Activated CD8-positive, alpha-beta memory T cell treated with anti-CD3 and anti-CD28 coated beads, Interleukin-2, amount 10 ng/mL, durations not matched to agents 7 days and 5 days (primary cell): ENCODE measurements around the gene OTOG. TPM values are rescaled to one million over a fixed set of nuclear protein-coding genes. Genes with fewer than 3 reads are reported as not detected.

ENCODE experiments used
- ATAC-seq: fragments of 150-1000 bp; cut with Tn5 transposase; one replicate; pipeline ENCODE4 v1.10.0; 2021; ENCODE audit warnings: moderate library complexity
- CTCF ChIA-PET: fragments of 350-600 bp; sonication (Branson Sonifier 250); formaldehyde crosslinking; loops from one replicate; lab custom pipeline; 2021; ENCODE audit warnings: antibody characterized with exemption; lab: Charles Lee
- DNase-seq: peaks from one replicate; pipeline ENCODE4 v3.0.0-alpha.2; 2020
- H3K27ac Mint-ChIP-seq: one replicate; pipeline ENCODE4 v1.8.0; 2021; ENCODE audit warnings: mild to moderate bottlenecking, mixed read lengths
- H3K27me3 Mint-ChIP-seq: one replicate; pipeline ENCODE4 v1.8.0; 2021; ENCODE audit warnings: mixed read lengths
- H3K36me3 Mint-ChIP-seq: one replicate; pipeline ENCODE4 v1.8.0; 2021; ENCODE audit warnings: mild to moderate bottlenecking, mixed read lengths
- H3K4me1 Mint-ChIP-seq: one replicate; pipeline ENCODE4 v1.8.0; 2021; ENCODE audit warnings: mixed read lengths
- H3K4me3 Mint-ChIP-seq: one replicate; pipeline ENCODE4 v1.8.0; 2021; ENCODE audit warnings: mild to moderate bottlenecking, moderate library complexity, mixed read lengths
- H3K9me3 Mint-ChIP-seq: one replicate; pipeline ENCODE4 v1.8.0; 2022; ENCODE audit warnings: low read depth, mixed read lengths
- total RNA-seq, 2 experiments: library from RNA; stranded (reverse); gene quantifications; one replicate each; pipeline ENCODE4 v1.2.3, GENCODE V29; 2021

The OTOG gene
- total RNA-seq, 2 experiments from 2014 or later = not detected

- no peak for ATAC-seq
- Mint-ChIP-seq H3K27ac (no peak overlapping the region), H3K4me3 (no peak overlapping the region), H3K4me1 (peaks cover 3% of the 10 kb centered on the region), H3K27me3 (peaks cover 3% of the 10 kb centered on the region), H3K36me3 (no peaks in the 10 kb centered on the region), H3K9me3 (no peaks in the 10 kb centered on the region)
- CTCF ChIA-PET = no interaction called here
- DNase-seq = no peak
These were observed 14.5 kb downstream of the OTOG start for GRCh38 chr11:17561526-17561925.

- Mint-ChIP-seq H3K4me1 (peaks cover 3% of the 10 kb centered on the region), H3K27me3 (peaks cover 8% of the 10 kb centered on the region), H3K36me3 (no peaks in the 10 kb centered on the region), H3K27ac (no peak overlapping the region), H3K4me3 (no peak overlapping the region), H3K9me3 (no peaks in the 10 kb centered on the region)
- ATAC-seq = no peak
- CTCF ChIA-PET = no interaction called here
- DNase-seq = no peak
These were observed 16.2 kb downstream of the OTOG start for GRCh38 chr11:17563231-17563646.

- DNase-seq = no peak
- Mint-ChIP-seq H3K4me1 (peaks cover 9% of the 10 kb centered on the region), H3K27me3 (peaks cover 8% of the 10 kb centered on the region), H3K9me3 (no peaks in the 10 kb centered on the region), H3K36me3 (no peaks in the 10 kb centered on the region), H3K4me3 (no peak overlapping the region), H3K27ac (no peak overlapping the region)
- ATAC-seq = no peak
- CTCF ChIA-PET = interaction anchor here (1.4 kb wide), 1 partner anchor 11 kb away, joined by 3 read pairs; no protein-coding TSS in a partner anchor
These were observed 17.1 kb downstream of the OTOG start for GRCh38 chr11:17563961-17564686.

GRCh38 chr11:17564687-17565042 is 17.6 kb downstream of the OTOG start:
- H3K36me3 Mint-ChIP-seq = no peaks in the 10 kb centered on the region
- H3K27me3 Mint-ChIP-seq = peaks cover 10% of the 10 kb centered on the region
- no peaks in the 10 kb centered on the region for H3K9me3 Mint-ChIP-seq
- no peak overlapping the region for H3K4me3 Mint-ChIP-seq
- CTCF ChIA-PET = interaction anchor here (1.4 kb wide), 1 partner anchor 12 kb away, joined by 3 read pairs; no protein-coding TSS in a partner anchor
- H3K27ac Mint-ChIP-seq = no peak overlapping the region
- ATAC-seq (no peak), DNase-seq (no peak)
- peaks cover 9% of the 10 kb centered on the region for H3K4me1 Mint-ChIP-seq

- Mint-ChIP-seq H3K4me3 (no peak overlapping the region), H3K4me1 (peaks cover 6% of the 10 kb centered on the region), H3K9me3 (no peaks in the 10 kb centered on the region), H3K27me3 (peaks cover 9% of the 10 kb centered on the region), H3K27ac (no peak overlapping the region), H3K36me3 (no peaks in the 10 kb centered on the region)
- CTCF ChIA-PET = no interaction called here
- ATAC-seq (no peak), DNase-seq (no peak)
These were observed 21.9 kb downstream of the OTOG start for GRCh38 chr11:17568944-17569343.

GRCh38 chr11:17570034-17570433 is 23.0 kb downstream of the OTOG start:
- Mint-ChIP-seq H3K9me3 (no peaks in the 10 kb centered on the region), H3K27ac (no peak overlapping the region), H3K4me3 (no peak overlapping the region), H3K36me3 (no peaks in the 10 kb centered on the region), H3K4me1 (peaks cover 6% of the 10 kb centered on the region), H3K27me3 (peaks cover 9% of the 10 kb centered on the region)
- CTCF ChIA-PET = no interaction called here
- no peak for DNase-seq
- no peak for ATAC-seq

- Mint-ChIP-seq H3K27ac (no peak overlapping the region), H3K9me3 (no peaks in the 10 kb centered on the region), H3K4me1 (peaks cover 6% of the 10 kb centered on the region), H3K27me3 (peaks cover 9% of the 10 kb centered on the region), H3K4me3 (no peak overlapping the region), H3K36me3 (no peaks in the 10 kb centered on the region)
- CTCF ChIA-PET = no interaction called here
- DNase-seq = no peak
- ATAC-seq = no peak
These were observed 24.6 kb downstream of the OTOG start for GRCh38 chr11:17571431-17572358.

- Mint-ChIP-seq H3K4me3 (no peak overlapping the region), H3K9me3 (no peaks in the 10 kb centered on the region), H3K27me3 (peaks cover 7% of the 10 kb centered on the region), H3K27ac (no peak overlapping the region), H3K36me3 (no peaks in the 10 kb centered on the region), H3K4me1 (peaks cover 6% of the 10 kb centered on the region)
- ATAC-seq (no peak), DNase-seq (no peak)
- CTCF ChIA-PET = no interaction called here
These were observed 25.3 kb downstream of the OTOG start for GRCh38 chr11:17572359-17572690.

- no peaks in the 10 kb centered on the region for H3K36me3 Mint-ChIP-seq
- no peak overlapping the region for H3K4me3 Mint-ChIP-seq
- DNase-seq (no peak), ATAC-seq (no peak)
- CTCF ChIA-PET = no interaction called here
- no peaks in the 10 kb centered on the region for H3K9me3 Mint-ChIP-seq
- peaks cover 4% of the 10 kb centered on the region for H3K27me3 Mint-ChIP-seq
- no peak overlapping the region for H3K27ac Mint-ChIP-seq
- H3K4me1 Mint-ChIP-seq = peaks cover 6% of the 10 kb centered on the region
These were observed 25.9 kb downstream of the OTOG start for GRCh38 chr11:17572791-17573460.

- Mint-ChIP-seq H3K4me1 (peaks cover 3% of the 10 kb centered on the region), H3K4me3 (no peak overlapping the region), H3K27ac (no peak overlapping the region), H3K36me3 (no peaks in the 10 kb centered on the region), H3K27me3 (peaks cover 4% of the 10 kb centered on the region), H3K9me3 (no peaks in the 10 kb centered on the region)
- CTCF ChIA-PET = no interaction called here
- no peak for DNase-seq
- ATAC-seq = no peak
These were observed 26.5 kb downstream of the OTOG start for GRCh38 chr11:17573526-17573925.

- CTCF ChIA-PET = interaction anchor here (0.6 kb wide), 1 partner anchor 10 kb away, joined by 3 read pairs; no protein-coding TSS in a partner anchor
- DNase-seq (no peak), ATAC-seq (no peak)
- H3K4me3 Mint-ChIP-seq = no peak overlapping the region
- H3K9me3 Mint-ChIP-seq = no peaks in the 10 kb centered on the region
- H3K4me1 Mint-ChIP-seq = no peaks in the 10 kb centered on the region
- H3K27me3 Mint-ChIP-seq = peaks cover 3% of the 10 kb centered on the region
- no peak overlapping the region for H3K27ac Mint-ChIP-seq
- no peaks in the 10 kb centered on the region for H3K36me3 Mint-ChIP-seq
These were observed 27.4 kb downstream of the OTOG start for GRCh38 chr11:17574141-17575091.

- Mint-ChIP-seq H3K27ac (no peak overlapping the region), H3K27me3 (peaks cover 8% of the 10 kb centered on the region), H3K9me3 (no peaks in the 10 kb centered on the region), H3K4me1 (no peaks in the 10 kb centered on the region), H3K4me3 (no peak overlapping the region), H3K36me3 (no peaks in the 10 kb centered on the region)
- CTCF ChIA-PET = no interaction called here
- ATAC-seq = no peak
- no peak for DNase-seq
These were observed 28.7 kb downstream of the OTOG start for GRCh38 chr11:17575431-17576425.
